Activated CD8-positive, alpha-beta memory T cell treated with anti-CD3 and anti-CD28 coated beads for 36 hours (primary cell): ENCODE measurements around the gene HSD3B7. TPM values are rescaled to one million over a fixed set of nuclear protein-coding genes. Genes with fewer than 3 reads are reported as not detected.
"Not testable (repeated sequence)": the region's sequence is repeated elsewhere in the genome, so short reads cannot be mapped to it uniquely, and the experiment has no call there.

Source experiments
- CTCF ChIA-PET: fragments of 350-600 bp; sonication (Branson Sonifier 250); formaldehyde crosslinking; loops from one replicate; lab custom pipeline; 2021; ENCODE audit warnings: antibody characterized with exemption; lab: Charles Lee
- POLR2A ChIA-PET: fragments of 350-600 bp; sonication (Branson Sonifier 250); formaldehyde crosslinking; loops from one replicate; lab custom pipeline; 2021; ENCODE audit warnings: antibody characterized with exemption; lab: Charles Lee
- total RNA-seq, 2 experiments: library from RNA; stranded (reverse); gene quantifications; one replicate each; pipeline ENCODE4 v1.2.3, GENCODE V29; 2021

HSD3B7 gene
- total RNA-seq, 2 experiments from 2014 or later, result 1.8 to 1.9 TPM

DNA sequence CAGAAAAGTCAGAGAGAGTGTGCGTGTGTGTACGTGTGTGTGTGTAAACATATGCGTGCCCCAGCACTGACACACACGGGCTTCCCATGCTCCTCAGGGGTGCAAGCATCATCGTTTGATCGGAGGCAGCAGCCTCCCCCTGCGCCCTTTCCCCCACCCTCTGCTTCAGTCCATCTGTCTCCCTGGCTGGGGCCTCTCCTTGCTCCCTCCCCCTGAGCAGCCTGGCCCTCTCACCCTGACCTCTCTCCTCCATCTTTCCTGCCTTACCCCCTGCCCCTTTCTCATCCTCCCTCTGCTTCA, 21.0 kb downstream of the HSD3B7 start:
- ChIA-PET POLR2A (no interaction called here), CTCF (no interaction called here)

- ChIA-PET CTCF (no interaction called here), POLR2A (no interaction called here)
Observed at GRCh38 chr16:31006589-31006988, 21.6 kb downstream of the HSD3B7 start.

- ChIA-PET CTCF (interaction anchor here (1.3 kb wide), 1 partner anchor 9 kb away, joined by 3 read pairs; no protein-coding TSS in a partner anchor), POLR2A (no interaction called here)
Observed at GRCh38 chr16:31007684-31008083, 22.7 kb downstream of the HSD3B7 start.

GRCh38 chr16:31008149-31008548, 23.1 kb downstream of the HSD3B7 start:
- POLR2A ChIA-PET, result no interaction called here
- CTCF ChIA-PET, result interaction anchor here (1.1 to 1.3 kb wide), 2 partner anchors 9 to 23 kb away, joined by 3 read pairs; partner anchors contain the start of gene HSD3B7

DNA sequence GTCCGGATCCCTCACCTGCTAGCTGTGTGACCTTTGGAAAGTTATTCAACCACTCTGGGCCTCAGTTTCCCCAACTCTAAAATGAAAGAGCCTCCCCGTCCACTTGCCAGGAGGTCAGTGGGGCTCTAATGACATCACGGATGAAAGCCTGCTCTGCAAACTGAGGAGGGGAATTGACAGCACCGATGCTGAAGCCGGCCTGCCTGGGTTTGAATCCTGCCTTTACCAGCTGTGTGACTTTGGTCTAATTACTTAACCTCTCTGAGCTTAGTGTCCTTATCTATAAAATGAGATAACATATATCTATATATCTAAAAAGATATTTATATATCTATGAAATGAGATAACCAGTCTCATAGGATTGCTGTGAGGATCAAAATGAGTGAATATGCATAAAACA, 23.5 kb downstream of the HSD3B7 start:
- ChIA-PET CTCF (interaction anchor here (1.1 to 1.3 kb wide), 2 partner anchors 9 to 24 kb away, joined by 3 read pairs; partner anchors contain the start of gene HSD3B7), POLR2A (no interaction called here)

- CTCF ChIA-PET, result interaction anchor here (1.1 kb wide), 1 partner anchor 24 kb away, joined by 3 read pairs; the partner anchor contains the start of gene HSD3B7
- POLR2A ChIA-PET, result no interaction called here
Observed at GRCh38 chr16:31009120-31009519, 24.1 kb downstream of the HSD3B7 start.

- ChIA-PET CTCF (no interaction called here), POLR2A (no interaction called here)
Observed at GRCh38 chr16:31009894-31010584, 25.0 kb downstream of the HSD3B7 start.

- CTCF ChIA-PET, result no interaction called here
Observed at GRCh38 chr16:31010585-31011325, 25.7 kb downstream of the HSD3B7 start, which contains the start of gene STX1B. STX1B (minus strand) TSS chr16:31010638; CDS start chr16:31010396, 242 bp downstream.

GRCh38 chr16:31011815-31012214, 26.8 kb downstream of the HSD3B7 start:
- CTCF ChIA-PET, POLR2A ChIA-PET: not testable (repeated sequence)

More at GRCh38 chr16:31010585-31011325, 25.7 kb downstream of the HSD3B7 start, which contains the start of gene STX1B:
- POLR2A ChIA-PET, result no interaction called here

DNA sequence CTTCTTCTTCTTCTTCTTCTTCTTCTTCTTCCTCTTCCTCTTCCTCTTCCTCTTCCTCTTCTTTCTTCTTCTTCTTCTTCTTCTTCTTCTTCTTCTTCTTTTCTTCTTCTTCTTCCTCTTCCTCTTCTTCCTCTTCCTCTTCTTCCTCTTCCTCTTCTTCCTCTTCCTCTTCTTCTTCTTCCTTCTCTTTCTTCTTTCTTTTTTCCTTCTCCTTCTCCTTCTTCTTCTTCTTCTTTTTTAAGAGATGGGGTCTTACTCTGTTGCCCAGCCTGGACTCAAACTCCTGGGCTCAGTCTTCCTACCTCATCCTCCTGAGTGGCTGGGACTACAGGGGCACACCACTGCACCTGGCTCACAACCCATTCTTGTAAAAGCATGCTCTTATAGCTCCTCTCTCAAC, 28.3 kb downstream of the HSD3B7 start:
- POLR2A ChIA-PET, CTCF ChIA-PET: not testable (repeated sequence)

- CTCF ChIA-PET, result interaction anchor here (0.7 to 1.2 kb wide), 2 partner anchors 13 to 215 kb away, joined by 3 to 5 read pairs; no protein-coding TSS in a partner anchor
- POLR2A ChIA-PET, result no interaction called here
Observed at GRCh38 chr16:31016018-31016417, 31.0 kb downstream of the HSD3B7 start.

DNA sequence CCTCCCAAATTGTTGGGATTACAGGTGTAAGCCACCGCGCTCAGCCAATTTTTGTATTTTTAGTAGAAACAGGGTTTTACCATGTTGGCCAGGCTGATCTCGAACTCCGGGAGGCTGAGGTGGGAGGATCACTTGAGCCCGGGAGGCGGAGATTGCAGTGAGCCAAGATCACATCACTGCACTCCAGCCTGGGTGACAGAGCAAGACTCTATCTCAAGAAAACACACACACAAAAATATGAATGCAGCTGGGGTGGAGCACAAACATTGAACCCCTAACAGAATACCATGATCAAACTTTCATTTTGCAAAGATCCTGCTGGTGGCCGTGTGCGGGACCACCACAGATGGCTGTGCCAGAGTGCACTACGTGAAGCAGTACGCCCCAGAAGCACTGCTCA, 32.7 kb downstream of the HSD3B7 start:
- CTCF ChIA-PET, POLR2A ChIA-PET: not testable (repeated sequence)

- ChIA-PET CTCF (interaction anchor here (0.7 kb wide), 1 partner anchor 17 kb away, joined by 3 read pairs; no protein-coding TSS in a partner anchor), POLR2A (no interaction called here)
Observed at GRCh38 chr16:31020536-31020935, 35.5 kb downstream of the HSD3B7 start.

GRCh38 chr16:31022544-31023251, 37.7 kb downstream of the HSD3B7 start:
- ChIA-PET CTCF (no interaction called here), POLR2A (interaction anchor here (0.5 kb wide), 1 partner anchor 94 kb away, joined by 3 read pairs; no protein-coding TSS in a partner anchor)

DNA sequence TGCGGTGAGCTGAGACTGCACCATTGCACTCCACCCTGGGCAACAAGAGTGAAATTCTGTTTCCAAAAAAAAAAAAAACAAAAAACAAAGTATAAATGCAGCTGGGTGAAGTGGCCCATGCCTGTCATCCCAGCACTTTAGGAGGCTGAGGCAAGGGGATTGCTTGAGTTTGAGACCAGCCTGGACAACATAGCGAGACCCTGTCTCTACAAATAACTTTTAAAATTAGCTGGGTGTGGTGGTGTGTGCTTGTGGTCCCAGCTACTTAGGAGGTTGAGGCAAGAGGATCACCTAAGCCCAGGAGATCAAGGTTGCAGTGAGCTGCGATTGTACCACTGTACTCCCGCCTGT, 38.2 kb downstream of the HSD3B7 start:
- ChIA-PET POLR2A (no interaction called here), CTCF (no interaction called here)

GRCh38 chr16:31023627-31024226, 38.7 kb downstream of the HSD3B7 start:
- CTCF ChIA-PET, result no interaction called here
- POLR2A ChIA-PET, result no interaction called here

GRCh38 chr16:31025339-31025738, 40.3 kb downstream of the HSD3B7 start:
- CTCF ChIA-PET, result no interaction called here
- POLR2A ChIA-PET, result no interaction called here

DNA sequence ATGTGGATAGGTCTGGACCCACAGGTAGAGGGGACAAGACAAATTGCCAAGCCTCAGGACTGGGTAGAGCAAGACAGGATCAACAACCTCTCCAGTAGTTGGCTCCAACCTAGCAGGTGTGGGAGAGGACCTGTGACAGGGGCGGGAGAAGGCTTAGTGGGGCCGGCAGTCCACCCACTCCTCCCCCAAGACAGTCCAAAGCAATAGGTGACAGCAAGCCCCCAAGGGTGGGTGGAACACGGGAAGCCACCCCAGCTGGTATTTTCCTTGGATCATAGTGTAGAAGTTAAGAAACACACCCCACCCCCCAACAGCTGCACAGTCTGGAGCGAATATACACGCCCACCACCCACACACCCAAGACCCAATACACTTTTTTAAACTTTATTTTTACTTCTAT, 44.3 kb downstream of the HSD3B7 start:
- CTCF ChIA-PET, result no interaction called here
- POLR2A ChIA-PET, result no interaction called here

GRCh38 chr16:31031276-31031675, 46.3 kb downstream of the HSD3B7 start:
- POLR2A ChIA-PET, result no interaction called here
- CTCF ChIA-PET, result no interaction called here
